CD4-positive, alpha-beta T cell treated with Interleukin-1 beta for 1 hour (primary cell): ENCODE measurements around the gene INPP5A.
A peak's percentile ranks its signal among the peaks of the same experiment; 100 is the strongest.
"Not testable (repeated sequence)": the region's sequence is repeated elsewhere in the genome, so short reads cannot be mapped to it uniquely, and the experiment has no call there.

Experiments used
- DNase-seq, 2 donors: peaks; one replicate each; pipeline ENCODE4 v3.0.0-alpha.2; 2020 to 2022

The INPP5A gene

GRCh38 chr10:132550366-132551092 is 12.9 kb downstream of the INPP5A start:
- DNase-seq = no peak

- peak in 1 of 2 donors; percentile 52 for DNase-seq
Measured at GRCh38 chr10:132551093-132551807, 13.7 kb downstream of the INPP5A start.

GRCh38 chr10:132551808-132552130 is 14.2 kb downstream of the INPP5A start:
- DNase-seq = no peak

GRCh38 chr10:132552635-132553034 is 15.0 kb downstream of the INPP5A start:
- DNase-seq = not testable (repeated sequence)

- not testable (repeated sequence) for DNase-seq
Measured at GRCh38 chr10:132553568-132553967, 16.0 kb downstream of the INPP5A start.

- DNase-seq = no peak
Measured at GRCh38 chr10:132554053-132554990, 16.7 kb downstream of the INPP5A start.

- peak in 1 of 2 donors; percentile 80 for DNase-seq
Measured at GRCh38 chr10:132554991-132555647, 17.5 kb downstream of the INPP5A start.

GRCh38 chr10:132555648-132556575 is 18.3 kb downstream of the INPP5A start:
- DNase-seq = peak in 1 of 2 donors; percentile 68

- no peak for DNase-seq
Measured at GRCh38 chr10:132556994-132557441, 19.4 kb downstream of the INPP5A start.

- DNase-seq = no peak
Measured at GRCh38 chr10:132557696-132558515, 20.3 kb downstream of the INPP5A start.

GRCh38 chr10:132558516-132559413 is 21.2 kb downstream of the INPP5A start:
- DNase-seq = no peak

- no peak for DNase-seq
Measured at GRCh38 chr10:132559538-132559937, 22.0 kb downstream of the INPP5A start.

GRCh38 chr10:132560241-132560731 is 22.7 kb downstream of the INPP5A start:
- DNase-seq = no peak

- DNase-seq = no peak
Measured at GRCh38 chr10:132562177-132562915, 24.8 kb downstream of the INPP5A start.

GRCh38 chr10:132562916-132563456 is 25.4 kb downstream of the INPP5A start:
- DNase-seq = no peak

- DNase-seq = no peak
Measured at GRCh38 chr10:132563485-132564248, 26.1 kb downstream of the INPP5A start.

GRCh38 chr10:132564249-132564605 is 26.6 kb downstream of the INPP5A start:
- DNase-seq = no peak

- no peak for DNase-seq
Measured at GRCh38 chr10:132564690-132565089, 27.1 kb downstream of the INPP5A start.
